Epithelial cell of proximal tubule (primary cell): ENCODE measurements around the gene FAM181A. TPM values are rescaled to one million over a fixed set of nuclear protein-coding genes. Genes with fewer than 3 reads are reported as not detected.
A peak's percentile ranks its signal among the peaks of the same experiment; 100 is the strongest.

Experiments
- DNase-seq: peaks from one replicate; pipeline ENCODE4 v3.0.0-alpha.2; 2011; ENCODE audit warnings: low read depth
- H3K4me3 ChIP-seq: 2 replicates; pipeline ENCODE4 v1.5.1; 2011; ENCODE audit warnings: low read depth, mild to moderate bottlenecking, low read length
- CTCF ChIP-seq: conservative IDR thresholded peaks from 2 replicates; pipeline ENCODE4 v1.5.1; 2012; ENCODE audit warnings: low read depth, mild to moderate bottlenecking, low read length
- total RNA-seq: library from RNA; depleted of rRNA; stranded (reverse); fragments of >200 nt; gene quantifications from 2 replicates; pipeline ENCODE4 v1.2.3, GENCODE V29; 2015

Gene FAM181A
- total RNA-seq, 1 donor from 2014 or later = not detected

DNA sequence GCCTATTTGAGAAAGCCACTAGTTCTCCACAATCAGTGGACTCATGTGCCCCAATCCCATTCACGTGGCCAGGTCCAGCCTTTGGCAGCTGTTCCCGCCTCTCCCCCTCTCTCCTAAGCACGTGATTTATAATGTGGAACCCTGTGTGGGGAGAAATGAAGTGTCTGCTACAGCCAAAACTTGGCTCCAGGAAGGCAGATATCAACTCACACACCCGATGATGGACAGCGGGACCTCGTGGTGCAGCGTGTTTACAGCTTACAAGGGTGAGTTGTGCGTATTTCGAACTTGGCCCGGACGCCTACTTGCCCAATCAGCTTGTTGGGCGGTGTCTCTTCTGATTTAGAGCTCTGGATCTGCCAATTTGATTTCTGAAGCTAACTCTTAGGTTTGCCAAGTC lies 38.1 kb upstream of the FAM181A start:
- no peak for DNase-seq
- no peak overlapping the region for H3K4me3 ChIP-seq
- no peak for TF ChIP-seq CTCF

DNA sequence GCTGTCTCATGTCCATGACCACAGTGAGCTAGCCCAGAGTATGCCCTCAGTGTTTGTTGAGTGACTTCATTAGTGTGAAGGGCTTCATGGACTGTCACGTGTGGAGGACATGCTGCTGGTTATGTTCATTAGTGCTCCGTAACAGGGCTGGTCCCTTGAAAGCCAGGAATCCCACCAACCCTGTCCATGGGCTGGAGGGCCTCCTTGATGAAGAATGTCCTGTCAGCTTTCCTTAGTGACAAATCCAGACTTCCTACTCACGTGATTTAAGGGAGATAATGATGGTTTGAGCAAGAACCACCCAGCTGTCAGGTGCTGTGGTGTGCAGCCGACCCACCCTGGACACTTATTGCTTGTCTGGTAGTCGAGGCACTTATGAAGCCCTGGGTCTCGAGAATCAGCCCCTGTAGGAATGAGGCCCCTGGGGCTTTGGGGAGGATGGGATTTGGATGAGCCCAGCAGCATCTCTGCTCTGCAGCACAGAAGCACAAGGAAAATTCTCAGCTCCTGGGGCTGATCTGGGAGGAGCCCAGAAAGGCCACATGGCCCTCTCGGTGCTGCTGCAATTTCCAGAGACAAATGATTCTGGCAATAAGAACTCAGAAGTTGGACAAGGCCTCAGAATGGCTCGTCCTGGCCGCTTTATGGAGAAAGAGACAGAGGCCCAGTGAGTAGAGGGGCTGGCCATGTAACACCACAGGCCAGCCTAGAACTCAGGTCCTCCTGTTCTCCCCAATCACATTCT lies 37.2 kb upstream of the FAM181A start:
- no peak for DNase-seq
- no peak overlapping the region for H3K4me3 ChIP-seq
- no peak for TF ChIP-seq CTCF

DNA sequence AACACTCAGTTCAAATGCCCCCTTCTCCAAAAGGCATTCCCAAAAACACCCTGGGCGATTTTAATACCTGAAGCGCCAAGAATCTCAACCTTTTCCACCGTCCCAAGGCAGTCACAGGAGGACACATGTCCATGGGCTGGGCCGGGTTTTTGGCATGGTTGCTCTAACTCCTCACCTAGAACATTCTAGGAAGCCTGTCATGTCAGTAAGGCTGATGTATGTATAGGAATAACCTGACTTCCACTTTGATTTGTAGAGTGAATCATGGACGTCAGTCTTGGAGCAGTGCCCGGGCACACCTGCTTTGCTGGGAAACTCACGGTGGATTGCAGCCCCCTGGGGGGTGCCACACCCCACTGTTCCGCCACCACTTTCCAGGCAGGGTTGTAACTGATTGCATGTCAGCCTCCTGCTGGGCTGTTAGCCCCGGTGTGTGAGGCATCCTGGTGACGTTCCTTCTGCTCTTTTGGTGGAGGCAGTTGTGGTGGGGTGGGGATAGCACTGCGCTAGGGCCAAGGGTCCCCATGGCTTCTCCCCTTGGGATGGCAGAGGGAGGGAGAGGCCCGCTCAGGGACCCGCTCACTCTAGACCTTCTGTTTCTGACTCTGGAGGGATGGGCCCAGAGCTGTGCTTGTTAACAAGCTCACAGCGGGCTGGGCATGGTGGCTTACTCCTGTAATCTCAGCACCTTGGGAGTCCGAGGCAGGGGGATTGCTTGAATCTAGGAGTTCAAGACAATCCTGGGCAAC lies 35.2 kb upstream of the FAM181A start:
- no peak for TF ChIP-seq CTCF
- no peak overlapping the region for H3K4me3 ChIP-seq
- DNase-seq = no peak

GRCh38 chr14:93892505-93892839 lies 34.7 kb upstream of the FAM181A start:
- H3K4me3 ChIP-seq = no peak overlapping the region
- no peak for DNase-seq
- TF ChIP-seq CTCF = no peak

GRCh38 chr14:93892923-93893558 lies 34.1 kb upstream of the FAM181A start:
- H3K4me3 ChIP-seq = no peak overlapping the region
- no peak for DNase-seq
- TF ChIP-seq CTCF = peak; percentile 98

DNA sequence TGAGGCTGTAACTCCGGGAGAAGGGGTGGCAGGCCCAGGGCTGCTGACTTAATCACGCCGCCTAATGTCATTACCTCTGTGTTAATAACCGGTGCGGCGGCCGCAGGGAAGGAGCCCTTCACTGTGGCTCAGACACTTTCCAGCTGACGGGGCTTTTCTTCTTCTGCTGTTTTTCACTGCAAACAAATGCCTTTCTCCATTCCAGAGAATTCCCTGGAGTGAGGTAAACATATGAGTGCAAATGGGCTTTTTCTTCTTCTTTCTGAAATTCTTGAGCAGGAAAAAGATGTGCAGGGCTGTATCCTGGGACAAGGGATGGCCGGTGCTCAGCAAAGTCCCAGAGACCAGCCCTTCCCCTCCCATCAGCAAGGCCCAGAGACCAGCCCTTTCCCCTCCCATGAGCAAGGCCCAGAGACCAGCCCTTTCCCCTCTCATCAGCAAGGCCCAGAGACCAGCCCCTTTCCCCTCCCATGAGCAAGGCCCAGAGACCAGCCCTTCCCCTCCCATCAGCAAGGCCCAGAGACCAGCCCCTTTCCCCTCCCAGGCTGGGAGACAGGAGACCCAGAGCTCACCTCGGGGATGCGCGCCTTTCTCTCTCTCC lies 33.4 kb upstream of the FAM181A start:
- no peak for DNase-seq
- no peak for TF ChIP-seq CTCF

More for the DNA sequence above, 33.4 kb upstream of the FAM181A start:
- no peak overlapping the region for H3K4me3 ChIP-seq
